GDM1 (cell line): ENCODE measurements around the gene ALS2CL.

Experiments used
- DNase-seq: peaks from one replicate; lab custom pipeline; 2025; lab: John Stamatoyannopoulos, UW

ALS2CL gene

DNA sequence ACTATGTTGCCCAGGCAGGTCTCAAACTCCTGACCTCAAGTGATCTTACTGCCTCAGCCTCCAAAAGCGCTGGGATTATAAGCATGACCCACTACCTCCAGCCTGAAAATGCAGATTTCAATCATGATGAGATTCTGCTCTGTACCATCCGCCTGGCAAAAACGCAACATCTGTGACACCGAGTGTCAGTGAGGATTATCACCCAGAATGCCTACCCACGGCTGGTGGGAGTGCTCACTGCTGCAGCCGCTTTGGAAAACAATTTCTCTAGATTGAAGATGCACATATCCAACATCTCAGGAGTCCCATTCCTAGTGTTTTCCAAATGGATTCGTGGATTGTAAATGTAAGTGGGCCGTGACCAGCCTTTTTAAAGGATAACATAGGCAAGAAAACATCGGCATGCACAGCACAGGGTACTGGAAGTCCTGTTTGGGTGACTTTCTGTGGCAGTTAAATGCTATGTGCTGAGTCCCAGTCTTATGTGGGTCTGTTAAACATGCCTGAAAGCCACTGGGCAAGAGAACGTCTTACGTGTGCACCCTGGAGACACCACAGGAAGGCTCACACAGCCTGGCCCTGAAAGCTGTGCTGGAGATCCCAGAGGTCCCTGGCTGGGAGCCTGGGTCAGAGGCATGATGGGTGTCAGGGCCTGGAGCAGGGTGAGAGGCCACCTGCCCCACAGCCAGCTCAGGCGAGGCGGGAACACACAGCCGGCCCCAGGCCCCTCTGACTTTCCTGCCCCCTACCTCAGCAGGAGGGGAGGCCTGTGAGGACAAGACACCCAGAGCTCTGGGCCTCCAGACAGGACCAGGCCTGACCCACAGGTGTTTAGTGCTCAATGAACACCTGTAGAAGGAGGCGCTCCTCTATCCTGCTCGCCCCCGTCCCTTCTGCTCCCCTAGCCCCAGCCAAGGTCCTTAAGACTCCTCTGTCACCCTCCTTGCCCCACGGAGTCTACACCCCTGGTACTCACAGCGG lies 23.3 kb upstream of the ALS2CL start:
- DNase-seq = no peak

DNA sequence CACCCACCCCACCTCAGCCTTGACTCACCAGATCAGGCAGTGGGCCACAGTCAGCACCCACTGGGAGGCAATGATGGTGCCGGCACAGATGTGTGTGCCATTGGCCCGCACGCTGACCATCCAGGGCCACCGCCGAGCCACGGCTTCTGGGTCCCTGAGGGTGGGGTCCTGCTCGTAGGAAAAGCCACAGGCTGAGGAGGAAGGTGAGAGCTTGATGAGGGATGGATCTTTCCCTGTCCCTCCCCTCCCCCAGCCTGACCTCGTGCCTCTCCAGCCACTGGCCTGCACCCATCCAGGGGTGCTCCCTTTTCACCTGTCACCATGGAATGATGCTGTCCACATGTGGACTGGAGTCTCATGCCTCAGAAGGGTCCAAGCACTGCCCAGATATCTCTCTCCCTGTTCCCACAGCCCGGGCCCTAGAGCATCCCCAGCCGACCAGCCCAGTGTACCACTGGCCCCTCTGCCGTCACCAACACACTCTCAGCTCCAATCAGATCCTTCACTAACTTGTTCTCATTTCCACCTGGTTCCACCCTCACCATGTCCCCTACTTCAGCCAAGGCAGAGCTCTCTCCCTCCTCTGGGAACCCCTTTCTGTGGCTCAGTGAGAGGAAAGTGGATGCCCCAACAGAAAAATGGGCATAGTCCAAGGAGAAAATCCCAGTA lies 22.2 kb upstream of the ALS2CL start:
- no peak for DNase-seq

DNA sequence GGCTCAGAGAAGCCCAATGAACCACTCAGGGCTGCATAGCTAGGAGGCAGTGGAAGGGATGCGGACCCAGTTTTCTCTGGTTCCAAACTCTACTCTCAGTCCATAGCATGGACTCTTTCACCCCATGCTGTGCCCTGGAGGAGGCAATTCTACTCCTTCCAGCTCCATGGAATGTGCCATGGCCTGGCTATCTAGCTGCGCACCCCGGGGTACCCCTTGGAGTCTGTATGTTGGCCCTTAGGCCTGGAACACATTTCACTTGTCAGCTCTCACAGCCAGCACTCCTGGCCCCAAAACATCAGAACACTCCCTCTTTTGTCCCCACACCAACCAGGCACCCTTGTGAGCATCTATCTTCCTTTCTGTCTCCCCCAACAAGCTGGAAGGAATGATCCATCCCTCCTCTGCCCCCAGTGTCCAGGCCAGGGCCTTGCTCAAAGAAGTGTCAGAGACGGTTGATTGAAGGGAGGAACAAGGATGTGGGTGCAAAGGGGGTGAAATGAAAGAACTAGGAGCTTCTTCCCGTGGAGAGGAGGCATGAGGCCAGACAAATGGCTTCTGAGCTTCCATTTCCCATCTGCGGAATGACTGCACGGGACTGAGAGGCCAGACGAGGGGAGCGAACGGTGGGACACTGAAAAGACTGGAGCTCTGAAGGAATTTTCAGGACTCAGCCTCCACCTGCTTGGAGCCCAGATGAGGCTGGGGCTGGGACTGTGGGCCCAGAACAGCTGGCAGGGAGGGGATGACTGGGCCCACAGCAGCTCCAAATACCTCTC lies 21.4 kb upstream of the ALS2CL start:
- DNase-seq = no peak

DNA sequence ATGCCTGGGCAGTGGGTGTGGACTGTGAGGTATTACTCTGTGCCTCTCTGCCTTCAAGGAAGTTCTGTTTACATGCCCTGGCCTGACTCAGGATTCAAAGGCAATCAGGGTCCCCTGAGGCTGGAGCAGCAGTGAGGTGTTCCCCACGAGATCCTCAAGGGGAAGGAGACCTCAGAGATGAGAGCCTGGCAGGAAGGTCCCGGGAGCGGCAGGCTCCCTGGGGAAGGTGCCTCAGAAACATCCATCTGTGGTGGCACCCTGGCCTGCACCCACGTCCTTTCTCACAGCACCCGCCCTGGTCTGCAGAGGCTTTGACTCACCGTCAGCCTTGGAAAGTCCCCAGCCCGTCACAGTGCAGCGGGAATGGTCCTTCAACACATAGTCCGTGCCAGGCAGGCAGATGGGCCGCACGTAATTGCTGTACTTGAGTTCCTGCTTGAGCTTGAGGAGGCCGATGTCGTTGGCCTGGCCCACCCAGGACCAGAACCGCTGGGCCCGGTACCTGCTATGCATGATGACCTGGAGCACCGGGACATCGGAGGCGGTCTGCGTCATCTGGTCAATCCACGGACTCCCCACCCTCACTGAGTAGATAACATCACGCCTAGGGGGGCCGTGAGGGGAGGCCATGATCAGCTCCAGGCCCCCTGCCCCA lies 20.5 kb upstream of the ALS2CL start:
- DNase-seq = no peak

DNA sequence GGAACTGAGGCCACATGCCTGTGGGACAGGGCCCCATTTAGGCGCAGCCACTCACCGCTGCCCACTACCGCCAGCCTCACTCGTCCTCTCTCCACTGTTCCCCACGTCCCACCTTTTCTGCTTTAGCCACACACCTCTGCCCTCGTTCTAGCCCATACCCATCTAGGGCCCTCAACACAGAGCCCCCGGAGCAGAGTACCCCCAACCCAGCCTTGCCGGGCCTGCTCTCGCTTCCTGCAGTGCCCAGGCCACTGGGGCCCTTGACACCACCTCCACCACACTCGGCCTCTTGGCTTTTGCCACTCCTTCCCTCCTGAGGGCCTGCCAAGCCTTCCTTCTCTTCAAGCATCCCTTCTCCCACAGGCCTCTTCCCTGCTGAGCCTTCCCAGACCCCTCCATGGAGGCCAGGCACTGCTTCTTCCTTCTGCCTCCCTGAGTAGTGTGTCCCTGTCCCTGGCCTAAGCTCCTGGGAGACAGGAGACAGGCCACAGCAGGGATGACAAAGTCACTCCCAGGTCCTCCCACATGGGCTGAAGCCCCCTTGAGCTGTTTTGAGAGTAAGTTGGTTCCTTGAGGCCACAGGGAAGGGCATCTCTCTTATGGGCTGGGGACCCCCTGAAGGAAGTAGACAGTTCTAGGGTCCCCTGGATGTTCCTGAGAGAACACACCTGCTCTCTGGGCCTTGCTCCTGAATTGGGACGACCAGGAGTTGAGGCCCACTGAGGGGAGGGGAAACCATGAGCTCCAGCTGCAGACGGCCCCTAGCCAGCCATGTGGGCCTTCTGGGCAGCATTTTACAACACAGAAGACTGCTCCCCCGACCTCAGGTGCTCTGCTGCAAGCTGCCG lies 19.8 kb upstream of the ALS2CL start:
- DNase-seq = no peak

DNA sequence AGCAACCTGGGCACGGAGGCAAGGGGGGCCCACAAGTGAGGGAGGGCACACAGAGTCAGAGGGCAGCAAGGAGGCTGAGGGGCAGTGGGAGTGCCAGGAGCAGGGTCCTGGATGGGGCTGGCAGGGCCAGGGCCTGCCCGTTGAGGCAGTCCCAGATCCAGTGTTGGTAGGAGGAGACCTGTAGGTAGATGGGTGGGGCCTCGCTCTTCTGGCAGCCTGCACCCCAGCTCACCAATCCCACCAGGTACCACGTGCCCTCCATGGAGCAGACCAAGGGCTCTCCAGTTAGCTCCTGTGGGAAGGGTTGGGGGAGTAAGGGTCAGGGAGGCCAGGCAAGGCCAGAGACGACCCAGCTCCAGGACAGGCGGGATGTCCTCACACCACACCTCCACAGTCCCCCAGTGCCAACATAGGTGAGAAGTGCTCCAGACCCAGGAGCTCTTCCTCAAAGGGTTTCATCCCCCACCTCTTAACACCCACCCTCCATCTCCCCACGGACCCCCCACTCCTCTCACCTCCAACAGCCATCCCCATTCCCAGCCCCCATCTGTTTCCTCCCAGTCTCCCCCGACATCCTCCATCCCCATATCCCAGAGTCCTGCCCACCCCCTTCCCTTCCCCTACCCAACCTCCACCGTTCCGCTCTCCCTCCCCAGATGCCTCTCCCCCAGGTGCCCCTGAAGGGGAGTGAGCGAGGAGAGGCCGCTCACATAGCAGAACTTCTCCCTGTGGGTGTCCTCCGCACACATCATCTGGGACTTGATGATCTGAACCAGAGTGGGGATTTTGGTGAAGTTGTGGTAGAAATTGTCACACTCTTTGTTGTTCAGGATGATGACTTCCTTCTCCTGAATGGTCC lies 18.9 kb upstream of the ALS2CL start:
- no peak for DNase-seq

DNA sequence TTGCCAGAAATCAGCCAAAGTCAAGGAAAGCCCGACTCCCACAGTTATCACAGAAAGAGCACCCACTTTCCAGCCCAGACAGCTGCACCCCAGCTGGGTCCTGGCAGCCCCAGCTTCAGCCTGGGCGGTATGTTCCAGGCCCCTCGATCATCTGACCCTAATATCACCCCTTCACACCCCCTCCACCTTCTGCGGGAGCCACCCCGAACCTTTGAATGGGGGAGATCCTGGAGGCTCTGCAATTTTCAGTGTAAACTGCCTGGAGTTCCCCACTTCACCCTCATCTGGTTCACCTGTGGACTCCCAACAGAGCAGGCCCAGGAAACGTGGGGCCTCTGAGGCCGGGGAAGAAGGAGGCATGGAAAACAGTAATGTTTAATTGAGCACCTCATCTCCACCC lies 18.3 kb upstream of the ALS2CL start:
- no peak for DNase-seq

DNA sequence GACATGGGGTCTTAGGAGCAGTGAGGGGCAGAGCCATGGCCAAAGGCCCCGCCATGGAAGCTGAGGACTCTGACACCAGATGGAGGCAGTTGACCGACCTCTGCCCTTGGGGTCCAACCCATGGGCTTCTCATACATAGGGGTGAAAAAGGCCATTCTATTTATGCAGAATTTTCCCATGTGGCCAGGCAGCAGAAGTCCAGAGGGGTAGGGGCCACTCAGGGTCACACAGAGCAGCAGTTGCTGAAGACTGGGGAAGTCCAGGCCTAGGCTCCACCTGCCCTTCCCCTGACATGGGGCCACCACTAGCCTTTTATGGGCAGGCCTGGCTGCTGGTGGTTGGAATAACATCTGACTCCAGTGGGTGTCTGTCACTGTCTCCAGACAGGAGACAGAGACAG lies 17.8 kb upstream of the ALS2CL start:
- DNase-seq = no peak

DNA sequence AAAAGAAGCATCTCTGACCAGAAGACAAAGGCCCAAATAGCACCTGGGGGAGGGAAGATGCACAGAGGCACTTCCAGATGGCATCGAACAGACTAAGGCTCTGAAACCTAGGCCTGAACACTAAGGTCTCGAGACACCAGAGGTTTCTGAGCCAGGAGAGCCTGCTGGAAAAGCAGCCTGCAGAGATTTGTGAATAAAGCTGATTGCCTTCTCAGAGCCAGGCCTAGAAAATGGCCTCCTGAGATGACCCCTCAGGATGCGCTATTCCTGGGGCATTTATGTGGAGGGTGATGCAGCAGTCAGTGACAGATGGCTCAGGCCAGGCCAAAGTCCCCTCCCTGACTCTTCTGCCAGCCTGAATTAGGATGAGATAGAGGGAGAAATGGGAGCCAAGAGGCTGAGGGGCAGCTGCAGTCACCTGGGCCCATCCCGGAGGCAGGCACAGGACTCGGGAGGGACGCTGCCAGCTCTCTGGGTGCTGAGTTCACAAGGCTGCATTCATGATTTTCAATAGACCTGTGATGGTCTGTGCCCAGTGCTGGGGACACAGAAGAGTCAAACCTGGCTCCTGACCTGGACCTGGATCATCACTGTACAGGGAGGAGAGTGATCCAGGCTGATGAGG lies 17.3 kb upstream of the ALS2CL start:
- DNase-seq = no peak

DNA sequence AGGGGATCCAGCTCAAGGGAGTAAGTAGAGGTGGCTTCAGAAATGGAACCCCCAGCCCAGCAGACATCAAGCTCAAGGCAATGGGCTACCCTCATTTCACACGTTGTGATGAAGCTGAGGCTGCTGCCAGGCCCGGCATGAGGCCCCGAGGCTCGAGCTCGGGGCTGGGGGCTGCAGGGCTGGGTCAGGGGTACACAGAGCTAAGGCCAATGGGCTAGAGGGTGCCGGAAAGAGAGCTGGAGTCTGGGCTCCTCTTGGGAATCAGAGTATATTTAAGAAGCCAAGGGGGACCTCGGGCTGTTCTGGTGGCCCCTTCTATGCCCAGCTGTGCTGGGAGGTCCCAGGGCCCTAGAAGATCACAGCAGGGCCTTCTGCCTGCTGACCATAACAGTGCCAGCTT lies 16.8 kb upstream of the ALS2CL start:
- no peak for DNase-seq

DNA sequence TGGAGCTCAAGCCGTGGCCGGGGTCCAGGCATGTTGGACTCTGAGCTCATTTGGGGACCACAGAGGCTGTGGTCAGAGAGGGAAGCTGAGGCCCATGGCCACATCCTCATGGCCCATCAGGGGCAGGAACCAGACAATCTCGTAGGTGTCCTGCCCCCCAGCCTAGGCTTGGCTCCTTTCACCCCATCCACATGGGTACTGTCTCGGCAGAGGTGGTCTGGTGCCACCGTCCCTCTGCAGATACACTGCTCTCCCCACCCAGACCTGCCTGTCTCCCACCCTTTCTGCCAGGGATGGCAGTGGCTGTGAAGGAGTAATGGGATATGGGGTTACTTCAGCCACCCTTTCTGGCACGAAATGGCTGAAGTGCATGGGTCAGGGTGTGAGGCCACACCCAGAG lies 16.2 kb upstream of the ALS2CL start:
- DNase-seq = no peak

DNA sequence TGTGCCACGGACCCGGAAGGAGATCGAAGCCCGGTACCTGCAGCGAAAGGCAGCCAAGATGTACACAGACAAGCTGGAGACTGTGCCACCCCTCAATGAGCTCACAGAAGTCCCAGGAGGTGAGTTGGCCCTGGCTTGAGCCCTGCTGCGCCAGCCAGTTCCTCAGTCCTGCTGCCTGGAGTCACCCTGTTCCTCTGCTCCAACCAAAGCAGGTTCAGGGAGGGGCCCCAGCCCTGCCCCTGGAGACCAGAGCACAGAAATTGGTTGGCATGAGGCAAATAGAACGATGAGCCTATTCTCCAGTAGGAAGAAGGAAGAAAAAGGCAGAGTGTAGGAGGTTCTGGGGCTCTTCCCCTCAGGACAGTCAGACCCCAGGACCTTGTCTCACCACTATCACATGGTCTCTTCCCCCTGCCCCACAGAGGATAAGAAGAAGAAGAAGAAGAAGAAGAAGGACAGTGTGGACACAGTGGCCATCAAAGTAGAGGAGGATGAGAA lies 15.7 kb upstream of the ALS2CL start:
- DNase-seq = no peak

DNA sequence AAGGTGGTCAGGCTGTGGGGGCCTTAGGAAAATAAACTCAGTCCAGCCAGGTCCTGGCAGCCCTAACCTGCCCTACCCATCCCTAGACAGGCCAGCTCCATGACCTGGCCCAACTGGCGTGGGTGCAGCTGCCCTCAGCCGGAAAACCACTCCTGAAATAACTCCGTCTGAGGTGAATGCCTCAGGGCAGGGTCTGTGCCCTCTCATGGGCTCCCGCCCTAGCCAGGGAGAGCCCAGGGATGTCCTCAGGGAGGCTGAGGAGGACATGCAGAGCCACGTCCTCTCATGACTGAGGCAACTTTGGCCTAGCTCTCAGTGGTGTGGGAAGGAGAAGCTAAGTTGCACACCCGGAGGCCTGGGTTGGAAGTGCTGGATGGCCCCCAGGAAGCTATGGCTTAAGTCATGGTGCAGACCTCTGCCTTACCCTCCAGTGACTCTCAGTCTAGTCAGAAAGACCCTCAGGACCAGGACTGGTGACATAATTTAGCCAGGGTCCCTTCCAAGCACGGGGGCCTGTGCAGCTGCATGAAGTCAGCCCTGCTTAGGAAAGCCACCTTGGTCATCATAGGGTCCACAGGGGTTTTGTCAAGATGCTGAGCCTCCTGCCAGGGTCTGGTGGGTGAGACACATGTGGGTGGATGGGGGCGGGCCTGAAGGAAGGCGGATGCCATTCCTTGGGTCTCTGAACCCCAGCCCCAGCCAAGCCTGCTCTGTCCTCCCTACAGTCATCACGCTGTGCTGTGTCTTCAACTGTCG lies 15.1 kb upstream of the ALS2CL start:
- no peak for DNase-seq

DNA sequence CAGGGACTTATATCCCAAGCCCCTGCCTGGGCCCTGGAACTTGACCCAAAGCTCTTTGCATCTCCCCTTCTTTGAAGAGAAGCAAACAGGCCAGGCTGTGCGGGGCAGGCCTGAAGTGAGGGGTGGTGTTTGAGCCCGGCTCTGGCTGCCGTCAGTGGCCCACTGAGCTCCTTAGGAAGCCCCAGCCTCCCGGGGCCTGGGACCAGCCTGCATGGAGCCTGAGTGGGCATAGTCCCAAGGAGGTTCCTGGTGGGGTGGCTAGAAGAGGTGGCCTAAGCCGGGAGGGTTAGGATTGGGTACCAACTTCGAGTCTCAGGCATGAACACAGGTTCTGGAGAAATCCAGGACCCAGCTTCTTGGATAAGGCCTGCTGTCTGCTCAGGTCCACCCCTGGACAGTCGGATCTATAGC lies 14.1 kb upstream of the ALS2CL start:
- no peak for DNase-seq

DNA sequence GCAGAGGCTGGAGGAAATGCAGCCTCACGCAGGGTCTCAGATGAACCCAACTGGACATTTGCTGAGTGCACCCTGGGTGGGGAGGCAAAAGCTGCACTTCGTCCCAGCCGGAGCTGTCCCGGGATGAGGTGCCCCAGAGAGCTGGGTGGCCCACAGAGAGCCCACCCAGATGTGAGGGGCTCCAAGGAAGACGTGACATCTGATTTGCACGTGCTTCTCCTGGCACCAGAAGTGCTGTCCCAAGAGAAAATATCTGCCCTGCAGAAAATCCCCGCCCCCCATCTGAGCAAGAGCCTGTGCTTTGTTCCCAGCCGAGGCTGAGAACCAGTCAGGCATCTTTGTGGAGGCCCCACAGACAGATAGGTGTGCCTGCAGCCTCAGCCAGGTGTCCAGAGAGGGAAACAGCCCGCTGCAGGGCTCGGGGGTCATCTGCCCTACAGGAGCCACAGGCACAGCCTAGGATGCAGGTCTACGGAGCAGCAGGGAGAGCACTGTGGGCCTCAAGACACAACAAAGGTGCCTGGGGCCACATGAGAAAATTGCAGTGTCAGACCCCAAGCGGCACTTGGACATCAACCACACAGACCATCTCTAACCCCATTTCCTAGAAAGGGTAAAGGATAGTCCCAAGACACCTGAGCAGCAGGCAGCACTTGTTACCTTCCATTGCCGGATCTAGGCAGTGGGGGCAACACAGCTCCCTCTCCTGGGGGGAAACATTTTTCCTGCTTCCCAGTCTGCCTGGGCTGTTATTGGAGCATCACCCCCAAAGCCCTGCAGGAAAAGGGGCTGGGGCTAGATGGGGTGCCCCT lies 13.5 kb upstream of the ALS2CL start:
- no peak for DNase-seq

DNA sequence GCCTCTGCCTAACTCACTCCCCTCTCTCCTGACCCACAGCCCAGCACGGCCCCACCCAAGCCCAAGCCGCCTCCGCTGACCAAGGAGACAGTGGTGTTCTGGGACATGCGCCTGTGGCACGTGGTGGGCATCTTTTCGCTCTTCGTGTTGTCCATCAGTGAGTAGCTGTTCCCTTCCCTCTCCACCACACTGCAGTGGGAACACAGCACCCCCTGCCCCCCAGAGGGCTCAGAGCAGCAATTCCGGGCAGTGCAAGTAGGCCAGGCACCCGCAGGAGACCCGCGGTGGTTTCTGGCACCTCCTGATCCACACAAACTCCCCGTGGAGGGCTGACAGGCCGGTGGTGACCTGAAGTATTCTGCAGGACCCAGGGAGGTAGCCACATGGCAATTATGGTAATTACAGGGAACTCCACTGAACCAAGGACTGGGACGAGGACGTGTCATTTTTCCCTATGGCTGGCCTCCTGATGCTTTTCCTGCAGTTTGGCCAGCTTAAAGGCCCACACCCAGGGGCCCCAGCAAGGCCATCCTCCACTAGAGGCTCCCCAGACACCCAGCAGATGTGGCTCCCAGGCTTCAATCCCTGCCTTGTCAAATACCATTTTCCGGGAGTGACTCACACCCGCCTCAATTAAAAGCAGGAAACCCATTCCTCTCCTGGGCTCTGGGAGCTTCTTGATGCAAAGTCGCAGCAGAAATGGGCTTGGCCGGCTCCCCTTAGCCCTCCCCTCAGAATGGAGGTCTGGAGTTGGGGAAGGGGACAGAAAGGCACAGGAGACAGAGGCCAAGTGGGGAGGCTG lies 12.5 kb upstream of the ALS2CL start:
- no peak for DNase-seq

DNA sequence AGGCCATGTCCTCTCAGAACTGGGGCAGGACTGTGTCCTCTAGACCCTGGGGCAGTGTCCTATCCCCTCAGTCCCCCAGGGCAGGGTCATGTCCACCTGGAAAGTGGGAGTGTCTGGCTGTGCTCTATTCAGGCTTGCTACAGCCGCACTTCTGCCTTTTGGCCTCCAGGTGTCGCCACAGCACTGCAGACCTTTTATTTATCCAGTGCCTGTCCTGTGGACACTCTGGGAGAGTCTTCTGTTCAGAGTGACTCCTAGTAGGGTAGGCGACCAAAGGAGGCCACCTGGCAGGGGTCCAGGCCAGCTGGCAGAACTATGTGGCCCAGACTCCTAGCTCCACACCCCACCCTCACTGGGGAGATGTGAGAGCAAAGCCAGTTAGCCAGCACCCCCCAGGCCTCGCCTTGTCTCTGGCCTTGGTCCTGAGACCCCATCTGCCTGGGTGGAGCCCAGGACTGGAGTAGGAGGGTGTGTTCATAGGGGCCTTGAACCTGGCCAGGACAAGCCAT lies 11.6 kb upstream of the ALS2CL start:
- DNase-seq = peak; percentile 28
